AML-193 (cell line): ENCODE measurements around the gene DPP6.

Experiments used
- DNase-seq, 2 experiments: peaks; one replicate each; lab custom pipeline; 2025; lab: John Stamatoyannopoulos, UW

DPP6 gene

DNA sequence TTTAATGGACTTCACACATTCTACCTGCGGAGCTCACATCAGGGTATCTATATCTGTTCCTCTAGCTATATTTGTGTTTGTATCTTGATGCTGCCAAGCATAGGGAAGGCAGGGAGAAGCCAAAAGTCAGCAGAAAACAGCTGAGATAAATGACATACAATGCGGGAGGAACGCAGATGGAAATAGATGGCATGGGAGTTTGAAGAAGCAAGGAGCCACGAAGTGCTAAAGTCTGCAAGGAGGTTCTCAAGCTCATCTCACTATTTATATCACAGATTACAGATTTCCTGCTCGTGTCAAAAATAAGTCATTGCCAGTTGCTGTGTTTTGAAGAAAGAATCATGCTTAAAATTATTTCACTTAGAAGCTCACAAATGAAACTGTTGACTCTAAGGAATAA is 180.5 kb downstream of the DPP6 start:
- no peak for DNase-seq

DNA sequence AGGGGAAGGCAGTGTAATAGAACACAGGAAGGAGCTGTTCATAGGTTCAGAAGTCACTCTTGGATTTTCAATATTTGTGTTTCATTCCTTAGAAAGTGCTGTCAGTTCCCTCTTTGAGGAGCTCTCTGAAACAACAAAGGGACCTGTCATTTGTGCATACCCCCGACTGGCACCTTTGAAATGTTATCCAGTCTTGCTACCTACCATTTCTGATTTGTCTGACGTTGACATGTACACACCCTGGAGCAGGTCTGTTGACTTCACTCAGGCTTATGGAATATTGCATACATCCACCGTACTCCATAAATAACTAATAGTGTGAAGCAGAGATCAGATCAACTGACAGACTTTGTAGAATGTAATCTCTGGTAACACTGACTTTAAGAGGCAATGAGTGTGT is 189.8 kb downstream of the DPP6 start:
- DNase-seq = no peak

DNA sequence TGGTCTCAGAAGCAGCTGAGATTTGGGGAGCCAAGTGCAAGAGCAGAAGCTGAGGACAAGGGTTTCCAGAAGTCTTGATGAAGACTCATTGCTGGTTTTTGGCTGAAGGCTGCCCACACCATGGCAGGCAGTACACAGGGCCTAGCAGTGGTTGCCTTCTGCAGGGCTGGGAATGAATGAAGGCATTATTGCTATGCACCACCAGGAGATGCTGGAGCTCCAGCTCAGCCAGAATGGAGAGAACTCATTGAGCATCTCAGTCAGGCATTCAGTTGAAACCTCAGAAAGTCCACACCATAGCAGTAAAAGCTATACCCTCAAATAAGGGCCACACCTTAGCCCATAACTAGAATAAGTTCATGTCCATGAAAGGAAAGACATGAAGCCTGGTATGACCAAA is 190.5 kb downstream of the DPP6 start:
- DNase-seq = no peak

DNA sequence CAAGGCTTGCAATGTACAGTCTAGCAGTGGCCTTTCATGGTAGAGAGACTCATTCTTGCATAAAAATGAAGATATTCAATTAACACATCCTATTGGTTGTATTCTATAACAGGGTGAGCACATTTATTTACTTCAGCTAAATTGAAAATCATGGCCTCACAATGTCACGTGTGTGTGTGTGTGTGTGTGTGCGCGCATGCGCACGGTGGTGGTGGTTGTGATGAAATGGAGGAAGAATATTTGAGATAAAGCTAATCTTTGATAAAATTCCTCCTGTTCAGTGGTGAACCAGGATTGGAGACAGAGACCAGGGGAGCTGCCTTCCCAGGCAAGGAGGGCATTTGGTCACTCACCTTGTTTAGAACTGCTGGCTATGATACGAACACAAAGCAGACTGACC is 199.8 kb downstream of the DPP6 start:
- DNase-seq = no peak

DNA sequence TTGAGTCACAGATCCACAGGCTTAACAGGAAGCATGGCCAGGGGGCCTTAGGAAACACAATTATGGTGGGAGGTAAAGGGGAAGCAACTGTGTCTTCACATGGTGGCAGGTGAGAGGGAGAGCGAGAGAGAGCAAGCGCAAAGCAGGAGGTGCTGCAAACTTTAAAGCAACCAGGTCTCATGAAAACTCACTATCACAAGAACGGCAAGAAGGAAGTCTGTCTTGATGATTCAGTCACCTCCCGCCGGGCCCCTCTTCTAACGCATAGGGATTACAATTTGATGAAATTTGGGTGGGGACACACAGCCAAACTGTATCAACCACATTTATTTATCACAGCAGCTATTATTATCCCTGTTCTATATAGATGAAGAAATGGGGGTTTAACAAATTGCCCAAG is 201.6 kb downstream of the DPP6 start:
- DNase-seq = no peak

DNA sequence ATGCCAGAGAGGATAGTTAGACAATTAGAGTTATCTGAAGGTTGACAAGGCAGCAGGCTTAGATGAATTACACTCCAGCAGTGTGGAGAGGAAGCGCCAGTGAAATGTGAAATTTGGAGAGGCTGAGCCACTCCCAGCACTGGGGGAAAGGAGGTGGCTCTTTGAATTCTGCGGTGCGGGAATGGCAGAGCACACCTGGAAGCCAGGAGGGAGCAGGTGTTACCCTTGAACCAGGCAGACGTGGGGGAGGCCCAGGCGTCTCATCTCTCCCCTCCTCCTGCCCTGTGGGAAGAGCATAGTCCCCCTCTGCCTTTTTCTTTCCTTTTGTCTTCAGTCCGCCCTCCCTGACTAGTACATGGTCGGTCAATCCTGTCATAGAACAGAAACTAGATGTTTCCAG is 203.1 kb downstream of the DPP6 start:
- DNase-seq = no peak

DNA sequence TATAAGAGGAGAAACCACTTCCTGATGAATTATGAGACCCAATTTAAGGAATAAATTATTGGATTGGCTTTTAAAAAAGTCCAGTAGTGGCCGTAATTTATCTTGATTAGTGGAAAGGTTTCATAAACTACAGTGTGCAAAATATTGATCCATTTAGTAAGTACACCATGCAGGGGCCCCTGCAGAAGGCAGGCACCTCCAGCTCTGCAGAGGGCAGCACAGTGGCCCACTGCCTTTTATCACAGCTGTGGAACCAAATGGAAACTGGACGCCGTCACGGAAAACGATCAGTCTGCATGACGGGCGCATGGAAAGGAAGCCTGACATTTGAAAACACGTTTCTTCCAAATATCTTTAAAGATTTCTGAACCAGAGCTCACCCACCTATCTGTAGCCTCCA is 204.0 kb downstream of the DPP6 start:
- DNase-seq = no peak

DNA sequence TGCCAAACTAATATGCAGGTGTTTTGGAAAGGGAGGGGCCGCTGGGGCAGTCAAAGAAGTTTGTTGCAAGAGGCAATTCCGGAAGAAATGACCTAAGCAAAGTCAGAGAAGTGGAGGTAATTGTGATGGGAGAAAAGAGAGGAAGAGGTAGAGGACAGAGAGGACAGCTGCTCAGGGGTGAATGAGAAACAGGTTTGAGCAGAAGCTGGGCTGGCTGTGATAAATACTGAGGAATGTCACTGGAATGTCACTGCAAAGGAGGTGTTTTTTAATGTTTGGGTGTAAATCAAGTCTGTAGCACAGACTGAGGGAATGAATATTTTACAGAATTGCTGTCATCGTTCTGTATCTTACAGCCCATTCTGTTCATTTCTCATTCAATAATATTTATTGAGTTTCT is 207.2 kb downstream of the DPP6 start:
- no peak for DNase-seq

DNA sequence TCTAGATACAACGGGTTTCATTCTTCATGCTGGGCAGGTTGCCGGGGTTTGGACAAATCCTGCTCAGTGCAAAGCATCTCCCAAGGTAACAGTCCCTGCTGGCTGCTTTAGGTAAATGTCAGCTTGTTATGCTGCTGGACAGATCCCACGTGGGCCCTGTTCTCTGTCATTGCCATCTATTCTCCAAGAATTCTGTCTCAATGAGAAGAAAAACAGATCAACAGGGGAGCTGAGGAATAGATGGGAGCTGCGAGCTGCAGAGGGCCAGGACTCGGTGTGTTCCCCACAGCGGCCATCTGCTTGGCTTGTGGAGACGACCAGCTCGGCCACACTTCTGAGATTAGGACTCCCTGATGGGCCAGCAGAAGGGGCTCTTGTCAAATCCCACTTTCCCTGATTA is 235.2 kb downstream of the DPP6 start:
- no peak for DNase-seq

DNA sequence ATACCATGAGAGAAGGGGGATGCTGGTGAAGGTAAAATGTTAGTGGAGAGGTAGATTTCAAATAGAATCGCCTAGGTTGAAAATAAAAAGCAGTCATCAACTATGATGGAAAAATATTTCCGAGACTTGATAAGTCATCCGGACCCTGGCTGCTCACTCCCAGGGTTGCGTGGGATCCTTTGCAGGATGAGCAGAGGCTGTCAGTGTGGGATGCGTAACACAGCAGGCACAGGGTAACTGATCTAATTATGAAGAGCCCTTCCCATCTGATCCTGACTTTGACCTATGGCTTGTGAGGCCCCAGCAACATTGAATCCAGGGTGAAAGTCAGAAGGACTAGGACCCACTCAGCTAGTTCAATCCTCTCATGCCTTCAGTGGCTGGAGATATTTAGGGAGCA is 236.9 kb downstream of the DPP6 start:
- no peak for DNase-seq

DNA sequence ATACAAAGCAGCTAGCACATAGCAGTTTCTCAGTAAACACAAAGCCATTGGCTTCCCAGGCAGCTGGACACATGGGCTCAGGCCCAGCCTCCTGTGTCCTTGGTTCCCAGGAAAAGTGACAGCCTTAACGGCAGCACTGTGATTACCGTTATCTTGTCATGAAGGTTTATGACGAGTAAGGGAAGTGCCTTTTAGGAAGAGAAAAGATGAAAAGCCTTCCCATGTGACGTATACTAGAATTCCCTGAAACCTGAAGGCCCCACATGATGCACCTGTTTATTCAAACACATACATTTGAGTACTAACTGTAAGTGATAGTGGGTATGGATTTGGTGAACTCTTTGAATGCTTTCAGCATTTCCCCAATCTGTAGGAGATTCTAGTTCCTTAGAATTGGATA is 244.2 kb downstream of the DPP6 start:
- DNase-seq = no peak

DNA sequence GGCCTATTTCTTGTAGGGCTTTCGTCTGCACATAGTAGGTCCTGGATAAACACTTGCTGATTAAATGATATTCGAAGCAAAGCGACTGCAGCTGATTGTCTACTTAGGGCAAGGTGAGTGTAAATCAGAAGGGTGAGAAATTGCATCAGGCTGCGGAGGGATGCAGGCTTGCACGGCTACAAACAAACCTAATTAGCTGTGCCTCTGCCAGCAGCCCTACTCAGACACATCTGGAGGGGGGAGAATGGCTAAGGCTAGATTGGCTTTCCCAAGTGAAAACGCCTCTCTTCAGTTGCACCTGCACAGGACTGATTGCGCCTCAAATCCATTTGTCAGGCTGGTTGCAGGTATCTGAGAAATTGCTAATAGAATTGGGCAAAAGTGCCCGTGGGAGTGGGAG is 247.5 kb downstream of the DPP6 start:
- DNase-seq = no peak

DNA sequence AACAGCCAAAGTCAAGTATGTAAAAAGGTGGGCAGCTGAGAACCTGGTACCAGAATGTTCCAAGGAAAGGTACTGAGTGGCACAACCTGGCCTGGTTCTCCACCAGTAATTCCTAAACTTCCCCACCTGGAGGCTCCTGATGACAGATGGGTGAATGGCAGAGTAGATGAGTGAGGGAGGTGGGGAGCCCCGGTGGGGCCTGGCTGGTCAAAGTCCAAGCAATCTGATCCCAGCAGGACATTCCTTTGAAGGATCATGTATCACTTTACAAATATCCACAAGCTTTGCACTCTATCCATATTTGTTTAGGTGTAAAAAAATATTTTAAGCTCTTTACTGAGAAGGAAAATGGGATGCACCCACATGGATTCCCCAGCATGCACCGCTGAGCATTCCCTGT is 250.2 kb downstream of the DPP6 start:
- no peak for DNase-seq

DNA sequence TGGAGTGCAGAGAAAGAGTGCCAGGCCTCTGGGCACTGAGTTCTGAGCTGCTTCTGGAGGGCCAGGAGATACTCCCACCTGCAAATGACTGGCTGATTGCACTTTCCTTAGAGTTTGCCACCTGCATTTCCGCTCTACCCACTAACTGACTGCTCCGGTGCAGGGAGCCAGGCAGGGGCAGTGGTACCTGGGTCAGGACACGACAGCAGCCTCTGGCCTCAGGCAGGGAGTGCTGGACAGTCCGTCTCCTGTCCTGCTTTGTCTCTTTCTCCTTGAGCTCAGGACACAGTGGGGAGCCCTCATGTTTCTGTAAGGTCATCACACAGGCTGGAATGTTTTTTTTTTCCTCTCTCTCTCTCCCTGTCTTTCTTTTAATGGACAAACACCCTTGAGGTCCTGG is 252.0 kb downstream of the DPP6 start:
- DNase-seq = no peak

DNA sequence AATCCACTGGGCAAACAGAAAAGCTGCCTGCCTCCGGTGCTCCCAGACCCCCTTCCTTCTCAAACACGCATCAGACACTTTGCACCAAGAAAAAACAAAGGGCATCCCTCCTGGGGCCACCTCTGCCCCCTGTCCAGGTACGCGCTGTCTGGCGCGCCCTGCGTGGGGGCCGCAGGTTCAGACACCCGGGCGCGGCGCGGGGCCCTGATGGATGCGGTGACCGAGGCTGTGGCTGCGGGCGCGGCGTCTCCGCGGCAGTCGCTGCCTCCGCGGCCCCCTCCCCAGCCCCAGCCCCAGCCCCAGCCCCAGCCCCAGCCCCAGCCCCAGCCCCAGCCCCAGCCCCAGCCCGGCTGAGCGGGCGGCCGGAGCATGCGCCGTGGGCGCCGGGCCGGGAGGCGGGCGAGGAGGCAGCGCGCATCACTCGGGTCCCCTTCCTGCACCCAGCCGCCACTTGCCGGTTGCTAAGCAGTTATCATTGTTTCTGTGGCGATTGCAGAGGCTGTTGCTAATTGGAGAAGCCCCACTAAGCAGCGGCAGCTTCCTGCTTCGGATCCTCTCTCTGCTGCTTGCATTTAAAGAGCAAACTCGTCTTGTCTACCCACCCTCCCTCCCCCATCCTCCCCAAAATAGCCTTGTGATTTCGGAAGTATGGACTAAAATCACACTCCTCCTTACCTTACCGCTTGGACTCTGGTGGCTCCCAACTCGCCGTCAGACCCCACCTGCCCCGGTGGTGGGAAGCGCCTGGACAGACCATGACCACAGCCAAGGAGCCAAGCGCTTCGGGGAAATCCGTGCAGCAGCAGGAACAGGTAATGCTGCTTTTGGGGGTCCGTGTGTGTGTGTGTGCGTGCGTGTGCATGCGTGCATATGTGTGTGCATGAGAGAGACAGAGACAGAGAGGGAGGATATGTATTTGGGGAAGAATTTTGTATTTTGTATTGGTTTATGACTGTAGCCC is 252.8 kb downstream of the DPP6 start:
- no peak for DNase-seq

DNA sequence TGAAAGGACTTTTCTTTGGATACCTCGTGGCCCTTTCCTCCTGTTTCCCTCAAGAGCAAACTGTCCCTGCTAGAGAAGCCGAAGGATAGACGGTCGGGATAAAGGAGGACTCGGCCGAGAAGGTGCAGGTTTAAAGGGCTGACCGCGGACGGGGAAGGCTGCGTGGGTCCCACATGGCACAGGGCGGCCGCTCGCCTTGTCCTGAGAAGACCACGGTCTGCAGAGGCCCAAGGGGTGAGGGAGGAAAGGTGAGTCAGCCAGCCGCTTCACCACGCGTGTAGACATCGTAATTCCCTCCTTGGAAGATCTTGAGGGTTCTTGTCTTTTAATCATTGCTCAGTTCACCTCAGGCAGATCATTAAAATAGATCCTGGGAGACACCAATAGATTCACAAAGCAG is 253.8 kb downstream of the DPP6 start:
- DNase-seq = no peak

DNA sequence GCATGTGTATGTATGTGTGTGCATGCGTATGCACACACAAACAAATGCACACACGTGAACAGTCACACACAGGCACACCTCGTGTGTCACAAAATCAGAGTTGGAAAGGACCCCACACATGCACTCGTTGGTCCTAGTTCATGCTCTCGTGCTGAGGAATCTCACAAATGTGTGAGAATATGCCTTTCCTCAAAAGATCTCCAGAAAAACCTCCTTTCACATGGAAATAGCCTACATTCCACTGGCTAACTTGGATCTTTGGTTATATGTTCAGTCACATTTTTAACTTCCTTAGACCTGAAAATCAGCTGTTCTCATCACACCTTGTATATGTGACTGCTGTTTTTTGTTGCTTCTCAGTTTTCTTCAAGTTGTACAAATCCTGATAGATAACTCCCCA is 256.7 kb downstream of the DPP6 start:
- no peak for DNase-seq

DNA sequence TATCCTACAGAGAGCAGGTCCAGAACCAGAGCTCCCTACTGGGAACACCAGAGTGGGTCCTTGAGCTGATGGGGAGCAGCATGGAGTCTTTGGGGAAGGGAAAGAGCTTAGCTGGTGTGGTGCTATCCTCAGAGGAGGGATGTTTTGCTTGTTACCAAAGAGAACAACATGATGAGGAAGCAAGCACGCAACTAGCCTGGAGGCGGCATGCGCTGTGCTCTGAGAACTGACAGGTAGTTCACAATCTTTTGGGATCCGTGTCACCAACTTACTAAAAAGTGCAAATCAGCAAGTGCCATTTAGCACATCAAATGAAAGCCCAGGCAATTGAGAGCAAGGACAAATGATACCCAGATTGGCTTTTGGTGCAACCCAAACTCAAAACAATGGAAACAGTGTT is 257.9 kb downstream of the DPP6 start:
- DNase-seq = no peak

DNA sequence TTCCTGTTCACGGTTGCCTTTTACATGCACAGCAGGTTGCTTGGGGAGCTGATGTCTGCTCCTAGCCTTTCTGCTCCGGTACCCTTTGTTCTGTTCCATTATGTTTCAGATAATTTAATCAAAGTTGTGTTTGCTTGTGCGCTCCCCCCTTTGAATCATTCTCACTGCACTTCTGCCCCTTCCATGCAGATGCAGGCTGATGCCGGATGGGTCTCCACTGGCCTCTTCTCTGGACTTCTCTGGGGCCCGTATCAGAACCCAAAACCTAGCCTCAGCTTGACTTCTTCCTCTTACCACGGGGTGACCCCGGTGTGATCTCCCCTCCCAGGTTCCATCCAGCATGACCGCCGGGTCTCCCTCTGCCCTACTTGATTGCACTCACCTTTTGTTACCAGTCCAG is 272.0 kb downstream of the DPP6 start:
- DNase-seq = no peak

DNA sequence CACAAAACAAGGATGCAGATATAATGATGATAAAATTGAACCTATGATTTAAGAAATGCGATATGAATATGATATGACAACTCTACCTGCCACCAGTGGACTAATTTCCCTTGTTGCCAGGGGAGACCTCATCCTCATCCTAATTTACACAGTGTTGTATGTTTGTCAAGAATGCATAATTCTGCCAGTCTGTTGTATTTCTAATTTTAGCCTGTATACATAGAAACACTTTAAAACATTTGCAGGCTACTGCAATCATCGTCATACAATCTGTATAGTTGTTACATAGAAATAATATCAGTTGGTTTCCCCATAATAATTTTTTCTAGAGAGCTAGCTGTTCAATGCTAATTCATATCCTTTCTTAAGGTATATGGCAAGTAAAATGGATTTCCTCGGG is 274.2 kb downstream of the DPP6 start:
- DNase-seq = no peak

DNA sequence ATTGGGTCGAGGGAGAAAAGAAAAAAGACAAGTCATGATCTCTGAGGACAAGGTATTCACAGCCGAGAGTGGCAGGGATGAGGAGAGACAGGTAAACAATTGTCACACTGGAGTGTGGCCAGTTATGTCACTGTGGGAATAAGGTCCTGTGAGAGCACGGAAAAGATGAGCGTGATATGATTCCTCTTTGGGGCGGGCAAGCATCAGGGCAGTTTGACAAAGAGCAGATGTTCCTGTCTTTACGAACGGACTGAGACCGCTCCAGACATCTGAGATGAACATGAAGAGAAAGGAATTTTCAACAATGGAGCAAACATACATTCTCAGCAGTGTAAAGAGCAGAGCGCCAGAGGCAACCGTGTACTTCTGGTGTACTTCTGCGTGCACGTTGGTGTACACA is 278.1 kb downstream of the DPP6 start:
- DNase-seq = no peak

DNA sequence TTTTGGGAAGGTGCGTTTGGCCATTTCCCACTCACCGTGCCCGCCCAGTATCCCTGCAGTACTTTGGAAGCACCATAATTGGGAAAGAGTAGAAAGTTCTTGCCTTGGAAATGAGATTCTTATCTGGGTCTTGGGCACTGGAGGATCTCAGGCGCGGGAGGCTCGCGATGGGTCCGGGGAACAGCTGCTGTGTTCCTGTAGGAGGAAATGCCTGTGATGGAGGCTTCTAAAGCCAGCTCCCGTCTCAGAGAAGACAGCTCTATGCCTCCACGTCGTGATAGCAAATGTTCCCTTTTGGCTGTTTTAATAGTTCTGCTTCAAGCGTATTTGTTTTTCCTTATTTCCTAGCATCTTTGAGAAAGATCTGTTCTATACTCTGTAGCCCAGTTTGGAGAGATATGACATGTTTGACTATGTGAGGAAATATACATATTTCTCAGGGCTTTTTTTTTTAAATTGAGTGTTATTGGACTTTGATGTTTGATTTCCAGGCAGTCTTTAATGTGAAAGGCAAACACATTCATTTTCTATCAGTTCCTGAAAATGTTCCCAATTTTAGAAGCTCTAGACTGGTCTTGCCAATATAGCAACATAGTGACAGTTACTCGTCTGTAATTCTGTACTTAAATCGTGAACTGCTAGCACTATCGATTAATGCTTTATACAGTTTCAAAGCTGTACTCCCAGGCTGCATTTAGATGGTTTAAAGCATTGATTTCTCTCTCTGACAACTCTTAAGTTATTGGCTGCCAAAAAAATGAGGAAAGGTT is 280.8 kb downstream of the DPP6 start:
- DNase-seq = no peak

DNA sequence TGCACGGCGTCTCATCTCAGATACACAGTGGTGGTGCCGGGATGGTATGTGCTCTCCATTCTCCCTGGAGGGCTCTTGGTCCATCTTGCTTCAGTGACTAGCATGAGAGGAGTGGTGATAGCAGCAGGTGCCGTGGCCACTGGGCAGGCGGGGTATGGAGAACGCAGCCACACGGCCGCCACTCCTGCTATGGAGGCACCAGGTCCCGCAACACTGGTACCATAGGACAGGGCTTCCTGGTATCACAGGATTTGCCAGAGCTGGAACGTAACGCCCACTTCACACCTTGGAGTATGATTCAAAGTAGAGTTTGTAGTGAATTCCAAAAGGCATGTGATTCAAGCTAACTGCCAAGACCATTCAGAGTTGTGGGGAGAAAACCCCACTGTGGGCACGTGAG is 284.1 kb downstream of the DPP6 start:
- DNase-seq = no peak
